GM10266 (cell line): ENCODE data around the gene PPP2R5C.

ENCODE experiments used
- DNase-seq: peaks from one replicate; pipeline ENCODE4 v3.0.0; 2012; ENCODE audit errors: extremely low spot score
- TF ChIP-seq, protein P1 (sequence below): IDR thresholded peaks from 2 replicates; pipeline ENCODE4 v1.5.1; 2012; ENCODE audit warnings: mild to moderate bottlenecking, low read depth; ENCODE audit not compliant: control insufficient read depth, insufficient read depth; ENCODE audit errors: missing control alignments

Gene PPP2R5C

DNA sequence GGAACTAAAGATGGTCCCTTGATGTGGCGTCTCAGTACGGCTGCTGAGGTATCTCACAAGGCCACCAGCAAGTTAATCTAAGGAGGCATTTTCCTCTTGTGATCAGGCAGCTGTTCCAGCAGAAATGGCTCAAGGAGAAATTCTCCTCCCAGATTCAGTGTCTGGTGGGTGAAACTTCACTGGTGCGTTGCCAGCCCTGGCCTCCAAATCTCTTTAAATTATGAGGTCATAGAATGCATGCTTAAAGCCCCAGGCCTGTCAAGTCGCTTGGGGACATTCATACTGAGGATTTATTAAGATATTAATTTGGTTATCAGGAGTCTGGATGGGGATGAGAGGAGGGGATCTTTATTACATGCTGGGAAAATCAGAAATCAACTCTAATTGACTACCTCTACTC lies 72.9 kb downstream of the PPP2R5C start:
- TF ChIP-seq, protein P1, sequence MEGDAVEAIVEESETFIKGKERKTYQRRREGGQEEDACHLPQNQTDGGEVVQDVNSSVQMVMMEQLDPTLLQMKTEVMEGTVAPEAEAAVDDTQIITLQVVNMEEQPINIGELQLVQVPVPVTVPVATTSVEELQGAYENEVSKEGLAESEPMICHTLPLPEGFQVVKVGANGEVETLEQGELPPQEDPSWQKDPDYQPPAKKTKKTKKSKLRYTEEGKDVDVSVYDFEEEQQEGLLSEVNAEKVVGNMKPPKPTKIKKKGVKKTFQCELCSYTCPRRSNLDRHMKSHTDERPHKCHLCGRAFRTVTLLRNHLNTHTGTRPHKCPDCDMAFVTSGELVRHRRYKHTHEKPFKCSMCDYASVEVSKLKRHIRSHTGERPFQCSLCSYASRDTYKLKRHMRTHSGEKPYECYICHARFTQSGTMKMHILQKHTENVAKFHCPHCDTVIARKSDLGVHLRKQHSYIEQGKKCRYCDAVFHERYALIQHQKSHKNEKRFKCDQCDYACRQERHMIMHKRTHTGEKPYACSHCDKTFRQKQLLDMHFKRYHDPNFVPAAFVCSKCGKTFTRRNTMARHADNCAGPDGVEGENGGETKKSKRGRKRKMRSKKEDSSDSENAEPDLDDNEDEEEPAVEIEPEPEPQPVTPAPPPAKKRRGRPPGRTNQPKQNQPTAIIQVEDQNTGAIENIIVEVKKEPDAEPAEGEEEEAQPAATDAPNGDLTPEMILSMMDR, result no peak

DNA sequence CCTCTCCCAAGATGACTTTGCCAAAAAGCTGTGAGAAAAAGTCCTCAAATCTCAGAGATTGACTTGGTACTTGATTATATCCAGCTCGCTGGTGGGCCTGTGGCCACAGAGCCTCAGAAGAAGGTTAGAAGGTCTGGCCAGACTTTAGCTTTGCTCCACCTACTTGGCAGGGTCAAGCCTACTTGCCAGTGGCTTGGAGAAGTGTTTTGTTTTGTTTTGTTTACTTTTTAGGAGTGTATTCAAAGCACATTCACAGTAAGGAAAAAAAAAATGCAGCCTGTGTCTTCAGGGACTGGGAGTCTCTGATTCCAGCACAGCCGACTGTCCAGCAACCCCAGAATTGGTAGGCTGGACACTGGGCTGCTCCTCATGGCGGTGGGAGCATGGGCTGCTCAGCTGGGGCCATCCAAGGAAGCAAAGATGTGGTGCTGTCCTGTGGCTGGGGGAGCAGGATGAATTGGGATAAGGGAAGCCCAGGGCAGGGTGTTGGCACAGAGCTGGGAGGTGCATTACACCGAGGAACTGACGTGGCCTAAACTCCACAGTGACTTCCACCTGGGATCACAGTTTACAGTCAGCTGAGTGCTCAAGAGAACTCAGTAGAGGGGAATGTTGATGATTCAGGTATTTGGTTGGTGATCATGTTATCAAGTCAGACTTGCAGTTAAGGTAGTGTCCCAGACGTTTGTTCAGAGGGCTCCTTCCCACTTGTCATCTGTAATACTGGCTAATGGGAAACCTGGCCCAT lies 73.5 kb downstream of the PPP2R5C start:
- no peak for DNase-seq
- TF ChIP-seq, protein P1, result no peak

More for the DNA sequence above, 72.9 kb downstream of the PPP2R5C start:
- no peak for DNase-seq

DNA sequence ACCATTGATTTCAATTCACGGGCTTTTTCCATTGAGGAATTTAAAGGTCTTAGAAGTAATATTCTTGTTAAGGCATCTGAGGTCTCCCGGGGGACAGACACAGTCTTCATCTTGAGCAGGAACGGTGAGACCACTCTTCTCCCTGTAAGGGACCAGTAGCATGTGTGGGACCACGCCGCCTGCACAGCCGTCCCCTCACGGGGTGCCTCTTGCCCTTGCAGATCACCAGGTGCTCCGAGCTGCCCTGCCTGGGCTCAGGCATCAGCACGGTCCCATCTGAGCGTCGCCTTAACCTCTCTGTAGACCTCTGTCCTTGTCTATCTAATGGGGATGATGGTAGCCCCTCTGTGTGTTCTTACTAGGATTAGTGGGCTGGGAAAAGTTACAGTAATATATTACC lies 74.1 kb downstream of the PPP2R5C start:
- no peak for DNase-seq
- TF ChIP-seq, protein P1, result no peak

DNA sequence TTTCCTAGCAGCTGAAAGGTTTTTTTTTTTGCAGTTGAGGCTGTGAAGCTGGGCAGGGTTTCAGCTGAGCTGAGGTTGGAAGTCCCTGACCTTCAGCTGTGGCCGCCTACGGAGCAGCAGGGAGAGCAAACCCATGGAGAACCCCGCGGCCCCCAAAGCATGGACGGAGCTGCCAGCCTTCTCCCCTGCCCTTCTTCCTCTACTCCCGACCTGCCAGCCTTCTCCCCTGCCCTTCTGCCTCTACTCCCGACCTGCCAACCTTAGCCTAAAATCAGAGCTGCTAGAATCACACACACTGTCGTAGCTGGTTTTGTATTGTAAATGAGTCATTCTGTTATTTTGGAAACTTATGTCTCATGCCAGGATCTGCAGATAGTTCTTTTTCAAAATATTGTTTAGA lies 74.6 kb downstream of the PPP2R5C start:
- DNase-seq, result no peak
- TF ChIP-seq, protein P1, result no peak

DNA sequence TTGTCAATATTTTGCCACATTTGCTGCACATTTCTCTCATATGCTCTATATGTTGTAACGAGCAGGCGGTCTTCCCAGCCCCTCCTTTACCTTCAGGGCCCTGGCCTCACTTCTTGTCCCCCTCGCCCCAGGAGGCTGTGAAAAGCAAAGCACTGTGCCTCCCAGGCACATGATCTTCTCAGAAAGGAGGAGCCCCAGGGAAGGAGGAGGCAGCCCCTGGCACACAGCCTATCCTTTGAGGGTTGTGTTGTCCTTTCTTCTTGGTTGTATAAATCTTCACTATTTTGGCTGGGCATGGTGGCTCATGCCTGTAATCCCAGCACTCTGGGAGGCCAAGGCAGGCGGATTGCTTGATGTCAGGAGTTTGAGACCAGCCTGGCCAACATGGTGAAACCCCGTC lies 77.0 kb downstream of the PPP2R5C start:
- DNase-seq, result no peak
- TF ChIP-seq, protein P1, result no peak

DNA sequence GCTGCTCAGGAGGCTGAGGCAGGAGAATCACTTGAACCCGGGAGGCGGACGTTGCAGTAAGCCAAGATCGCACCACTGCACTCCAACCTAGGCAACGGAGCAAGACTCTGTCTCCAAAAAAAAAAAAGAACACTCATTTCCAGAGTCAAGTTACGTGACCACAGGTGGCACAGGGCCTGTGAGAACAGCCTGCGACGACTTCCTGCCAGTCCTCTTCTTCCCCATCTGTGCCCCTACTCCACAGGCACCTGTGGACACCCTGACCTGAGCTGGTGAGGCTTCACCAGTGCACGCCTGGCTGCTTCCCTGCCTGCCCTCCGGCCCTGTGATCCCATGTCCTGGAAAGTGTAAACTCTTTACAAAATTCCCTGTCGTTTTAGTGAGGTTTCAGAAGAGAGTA lies 77.7 kb downstream of the PPP2R5C start:
- no peak for DNase-seq
- TF ChIP-seq, protein P1, result no peak

DNA sequence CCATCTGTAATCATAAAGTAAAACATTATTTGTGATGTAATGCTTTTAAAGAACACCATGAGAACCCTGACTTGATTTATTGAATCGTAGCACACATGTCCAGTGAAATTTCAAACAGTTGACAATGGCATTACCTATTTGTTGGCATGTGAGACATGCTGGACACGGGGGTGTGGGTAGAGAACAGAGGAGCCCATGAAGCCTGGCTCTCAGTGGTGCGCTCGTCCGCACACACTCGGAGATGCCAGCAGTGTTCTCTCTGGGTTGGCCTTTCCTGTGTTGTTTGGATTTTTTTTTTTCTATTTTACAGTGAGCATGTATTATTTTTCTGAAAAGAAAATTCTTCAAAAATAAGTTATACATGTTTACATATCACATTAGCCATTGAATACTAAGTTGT lies 78.2 kb downstream of the PPP2R5C start:
- DNase-seq, result no peak
- TF ChIP-seq, protein P1, result no peak
